Measurements from ENCODE around the gene KRT78.
A peak's percentile ranks its signal among the peaks of the same experiment; 100 is the strongest.

KRT78 gene

GRCh38 chr12:52837781-52838608, 10.8 kb downstream of the KRT78 start:
- DNase-seq (ENCODE audit: low read depth) = peak; percentile 51
- TF ChIP-seq CTCF (IDR thresholded peaks at IDR 0.05; ENCODE audit: low read length, missing control alignments) = no peak
- H3K4me3 ChIP-seq (replicated peaks; ENCODE audit: low read depth, low read length) = no peak overlapping the region

- no peak for TF ChIP-seq CTCF (IDR thresholded peaks at IDR 0.05; ENCODE audit: low read length, missing control alignments)
- H3K4me3 ChIP-seq (replicated peaks; ENCODE audit: low read depth, low read length) = no peak overlapping the region
- DNase-seq (ENCODE audit: low read depth) = peak; percentile 89
Measured at GRCh38 chr12:52837413-52837741, 11.4 kb downstream of the KRT78 start.

- TF ChIP-seq CTCF (IDR thresholded peaks at IDR 0.05; ENCODE audit: low read length, missing control alignments) = no peak
- no peak for DNase-seq (ENCODE audit: low read depth)
- H3K4me3 ChIP-seq (replicated peaks; ENCODE audit: low read depth, low read length) = no peak overlapping the region
Measured at GRCh38 chr12:52836491-52837412, 12.0 kb downstream of the KRT78 start.

GRCh38 chr12:52836042-52836466, 12.7 kb downstream of the KRT78 start:
- DNase-seq (ENCODE audit: low read depth) = peak; percentile 81
- H3K4me3 ChIP-seq (replicated peaks; ENCODE audit: low read depth, low read length) = no peak overlapping the region
- TF ChIP-seq CTCF (IDR thresholded peaks at IDR 0.05; ENCODE audit: low read length, missing control alignments) = no peak

GRCh38 chr12:52835271-52836041, 13.3 kb downstream of the KRT78 start:
- TF ChIP-seq CTCF (IDR thresholded peaks at IDR 0.05; ENCODE audit: low read length, missing control alignments) = no peak
- DNase-seq (ENCODE audit: low read depth) = no peak

GRCh38 chr12:52834727-52835001, 14.1 kb downstream of the KRT78 start:
- no peak for DNase-seq (ENCODE audit: low read depth)
- H3K4me3 ChIP-seq (replicated peaks; ENCODE audit: low read depth, low read length) = no peak overlapping the region
- TF ChIP-seq CTCF (IDR thresholded peaks at IDR 0.05; ENCODE audit: low read length, missing control alignments) = no peak

More at GRCh38 chr12:52835271-52836041, 13.3 kb downstream of the KRT78 start:
- H3K4me3 ChIP-seq (replicated peaks; ENCODE audit: low read depth, low read length) = no peak overlapping the region
